ENCODE measurements around the gene ZDHHC13. TPM values are rescaled to one million over a fixed set of nuclear protein-coding genes. Genes with fewer than 3 reads are reported as not detected.

Gene ZDHHC13
- total RNA-seq, 1 donor from 2014 or later: 18.5 TPM

DNA sequence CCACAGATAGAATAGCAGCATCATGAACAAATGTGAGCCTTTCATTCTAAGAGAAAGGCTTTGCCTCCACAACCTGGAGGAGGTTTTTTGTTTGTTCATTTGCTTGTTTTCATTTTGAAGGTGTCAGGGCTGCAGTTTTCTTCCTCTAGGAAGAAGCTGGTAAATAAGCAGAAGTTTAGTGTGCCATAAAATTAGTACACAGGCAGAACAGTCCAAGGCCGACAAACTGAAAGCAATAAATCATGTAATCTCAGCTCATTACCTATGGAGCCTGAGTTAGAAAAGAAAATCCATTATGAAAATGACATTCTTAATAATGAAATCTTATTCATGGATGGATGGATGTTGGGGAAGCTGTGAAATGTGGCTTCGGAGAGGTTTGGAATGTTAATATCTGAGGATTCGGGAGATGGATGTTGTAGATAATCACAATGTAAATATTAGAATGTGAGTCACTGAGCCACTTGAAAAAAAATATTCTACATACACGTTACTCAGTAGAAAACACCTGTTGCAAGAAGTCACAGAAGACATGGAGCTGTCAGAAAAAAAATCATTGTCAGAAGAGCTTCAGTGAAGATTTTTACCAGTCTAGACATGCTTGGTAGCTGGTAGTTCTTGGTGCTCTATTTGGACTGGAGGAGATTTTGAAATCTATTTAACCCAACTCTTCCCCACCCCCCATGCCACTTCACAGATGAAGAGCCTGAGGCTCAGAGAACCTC, 15.0 kb upstream of the ZDHHC13 start:
- DNase-seq (ENCODE audit: low read depth, low spot score): no peak
- TF ChIP-seq, protein P1, sequence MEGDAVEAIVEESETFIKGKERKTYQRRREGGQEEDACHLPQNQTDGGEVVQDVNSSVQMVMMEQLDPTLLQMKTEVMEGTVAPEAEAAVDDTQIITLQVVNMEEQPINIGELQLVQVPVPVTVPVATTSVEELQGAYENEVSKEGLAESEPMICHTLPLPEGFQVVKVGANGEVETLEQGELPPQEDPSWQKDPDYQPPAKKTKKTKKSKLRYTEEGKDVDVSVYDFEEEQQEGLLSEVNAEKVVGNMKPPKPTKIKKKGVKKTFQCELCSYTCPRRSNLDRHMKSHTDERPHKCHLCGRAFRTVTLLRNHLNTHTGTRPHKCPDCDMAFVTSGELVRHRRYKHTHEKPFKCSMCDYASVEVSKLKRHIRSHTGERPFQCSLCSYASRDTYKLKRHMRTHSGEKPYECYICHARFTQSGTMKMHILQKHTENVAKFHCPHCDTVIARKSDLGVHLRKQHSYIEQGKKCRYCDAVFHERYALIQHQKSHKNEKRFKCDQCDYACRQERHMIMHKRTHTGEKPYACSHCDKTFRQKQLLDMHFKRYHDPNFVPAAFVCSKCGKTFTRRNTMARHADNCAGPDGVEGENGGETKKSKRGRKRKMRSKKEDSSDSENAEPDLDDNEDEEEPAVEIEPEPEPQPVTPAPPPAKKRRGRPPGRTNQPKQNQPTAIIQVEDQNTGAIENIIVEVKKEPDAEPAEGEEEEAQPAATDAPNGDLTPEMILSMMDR (conservative IDR thresholded peaks at IDR 0.05): no peak
- H3K4me1 Mint-ChIP-seq: no peaks in the 10 kb centered on the region
- peaks cover 30% of the 10 kb centered on the region for H3K27me3 Mint-ChIP-seq (ENCODE audit: low read depth)
- H3K4me3 Mint-ChIP-seq: no peak overlapping the region
- H3K9me3 Mint-ChIP-seq: no peaks in the 10 kb centered on the region
- no peaks in the 10 kb centered on the region for H3K36me3 Mint-ChIP-seq (ENCODE audit: low read depth)
- H3K27ac Mint-ChIP-seq (ENCODE audit: unreplicated experiment): no peak overlapping the region

DNA sequence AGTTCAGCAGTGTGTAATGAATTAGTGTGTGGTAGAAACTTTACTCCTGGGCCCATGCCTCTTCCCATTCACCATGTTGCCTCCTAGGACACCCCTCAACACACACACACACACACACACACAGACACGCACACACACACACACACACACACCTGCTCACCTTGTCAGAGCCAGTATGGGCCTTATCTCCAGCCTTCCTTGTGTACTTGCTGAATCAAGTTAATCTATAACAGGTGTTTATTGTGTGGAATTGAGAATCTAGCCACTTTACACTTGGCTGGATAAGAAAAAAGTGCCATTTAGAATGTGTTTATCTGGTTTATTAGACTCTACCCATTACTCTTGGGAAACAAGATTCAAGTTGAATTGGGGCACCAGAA, 14.5 kb upstream of the ZDHHC13 start:
- no peak for DNase-seq (ENCODE audit: low read depth, low spot score)
- Mint-ChIP-seq H3K36me3 (ENCODE audit: low read depth) (no peaks in the 10 kb centered on the region), H3K4me1 (no peaks in the 10 kb centered on the region), H3K9me3 (no peaks in the 10 kb centered on the region), H3K27ac (ENCODE audit: unreplicated experiment) (no peak overlapping the region), H3K4me3 (no peak overlapping the region), H3K27me3 (ENCODE audit: low read depth) (peaks cover 28% of the 10 kb centered on the region)
- TF ChIP-seq, protein P1 (conservative IDR thresholded peaks at IDR 0.05): no peak

DNA sequence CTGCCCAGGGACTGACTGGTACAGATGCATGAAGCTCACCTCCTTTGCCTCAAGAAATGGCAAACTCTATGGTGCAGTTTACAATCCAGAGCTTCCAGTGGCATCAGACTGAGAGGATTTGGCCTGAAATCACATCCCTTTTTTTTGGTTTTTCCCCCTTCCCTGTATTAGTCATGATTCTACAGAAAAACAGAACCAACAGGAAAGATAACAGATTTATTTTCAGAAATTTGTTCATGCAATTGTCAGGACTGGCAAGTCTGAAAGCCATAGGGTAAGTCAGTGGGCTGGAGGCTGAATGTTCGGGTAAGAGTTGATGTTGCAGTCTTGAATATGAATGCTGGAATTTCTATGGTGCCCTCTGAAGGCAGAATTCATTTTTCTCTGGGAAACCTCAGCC, 12.0 kb upstream of the ZDHHC13 start:
- H3K4me1 Mint-ChIP-seq: no peaks in the 10 kb centered on the region
- H3K9me3 Mint-ChIP-seq: no peaks in the 10 kb centered on the region
- H3K27ac Mint-ChIP-seq (ENCODE audit: unreplicated experiment): no peak overlapping the region
- no peak for DNase-seq (ENCODE audit: low read depth, low spot score)
- H3K4me3 Mint-ChIP-seq: no peak overlapping the region
- TF ChIP-seq, protein P1 (conservative IDR thresholded peaks at IDR 0.05): no peak
- no peaks in the 10 kb centered on the region for H3K36me3 Mint-ChIP-seq (ENCODE audit: low read depth)
- H3K27me3 Mint-ChIP-seq (ENCODE audit: low read depth): peaks cover 10% of the 10 kb centered on the region

DNA sequence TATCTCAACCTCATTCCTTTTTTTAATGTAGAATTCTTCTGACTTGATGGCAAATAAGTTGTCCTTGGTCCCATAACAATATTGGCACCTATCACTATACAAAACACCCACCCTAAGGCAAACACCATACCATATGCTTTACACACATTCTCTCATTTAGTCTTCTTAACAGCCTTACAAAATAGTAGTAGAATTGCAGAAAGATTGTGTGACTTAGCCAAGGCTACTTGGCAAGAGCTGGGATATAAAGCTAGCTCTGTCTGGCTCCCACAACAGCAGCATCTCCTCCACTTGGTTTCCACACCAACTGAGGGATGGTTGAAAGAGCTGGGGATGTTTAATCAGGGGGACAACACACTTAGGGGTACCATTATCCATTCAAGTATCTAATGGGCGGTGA, 9.8 kb upstream of the ZDHHC13 start:
- TF ChIP-seq, protein P1 (conservative IDR thresholded peaks at IDR 0.05): no peak
- Mint-ChIP-seq H3K4me3 (no peak overlapping the region), H3K27me3 (ENCODE audit: low read depth) (peaks cover 8% of the 10 kb centered on the region), H3K36me3 (ENCODE audit: low read depth) (no peaks in the 10 kb centered on the region), H3K9me3 (no peaks in the 10 kb centered on the region), H3K27ac (ENCODE audit: unreplicated experiment) (peak overlapping the region; percentile 68), H3K4me1 (no peaks in the 10 kb centered on the region)
- DNase-seq (ENCODE audit: low read depth, low spot score): no peak

DNA sequence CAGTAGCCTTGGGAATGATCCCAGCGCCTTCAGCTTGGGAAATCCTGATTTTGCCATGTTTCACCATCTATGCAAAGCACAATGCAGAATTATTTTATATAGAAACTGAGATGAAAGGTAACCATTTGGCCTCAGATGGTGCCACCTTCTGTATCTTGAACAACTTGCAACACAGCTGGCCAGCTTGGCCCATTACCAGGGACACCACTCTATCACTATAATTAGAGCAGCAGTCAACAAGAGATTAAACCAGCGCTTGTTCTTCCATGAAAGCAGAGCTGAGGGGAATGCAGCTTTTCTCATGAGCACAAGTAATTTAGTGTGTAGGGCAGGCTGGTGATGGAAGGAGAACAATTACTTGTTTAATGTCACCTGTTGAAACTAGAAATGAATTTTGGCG, 6.7 kb upstream of the ZDHHC13 start:
- no peaks in the 10 kb centered on the region for H3K4me1 Mint-ChIP-seq
- no peaks in the 10 kb centered on the region for H3K36me3 Mint-ChIP-seq (ENCODE audit: low read depth)
- H3K4me3 Mint-ChIP-seq: no peak overlapping the region

More for the DNA sequence above, 6.7 kb upstream of the ZDHHC13 start:
- TF ChIP-seq, protein P1 (conservative IDR thresholded peaks at IDR 0.05): no peak
- Mint-ChIP-seq H3K27me3 (ENCODE audit: low read depth) (peaks cover 28% of the 10 kb centered on the region), H3K27ac (ENCODE audit: unreplicated experiment) (no peak overlapping the region), H3K9me3 (no peaks in the 10 kb centered on the region)
- no peak for DNase-seq (ENCODE audit: low read depth, low spot score)
